ENCODE results near the gene SI. TPM values are rescaled to one million over a fixed set of nuclear protein-coding genes. Genes with fewer than 3 reads are reported as not detected.

Gene SI
- total RNA-seq, result not detected

DNA sequence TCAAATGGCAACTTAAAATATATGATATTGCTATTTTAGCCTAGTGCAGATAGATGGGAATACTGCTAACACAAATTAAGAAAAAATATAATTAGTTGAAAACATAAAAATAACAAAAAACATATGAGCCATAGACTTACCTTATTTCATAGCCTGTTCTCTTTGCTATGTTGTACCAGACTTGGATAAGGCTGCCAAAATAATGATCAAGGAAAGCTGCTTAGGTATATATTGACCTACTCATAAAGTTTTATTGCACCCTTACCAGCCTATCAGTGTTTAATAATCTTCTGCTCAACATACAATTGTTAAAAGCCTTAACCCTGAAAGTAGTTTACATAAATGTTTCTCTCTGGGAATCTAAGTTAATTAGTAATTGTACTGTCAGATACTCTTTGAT, at the start of gene SI:
Gene SI, minus strand, starts transcription at position 204 of the 400 bp plus-strand sequence. CDS start 2,484 bp downstream, outside the sequence.
- Histone ChIP-seq H3K4me1 (ENCODE audit: control insufficient read depth in 1 of 2, low read depth in 2 of 2) (no peaks in the 10 kb centered on the region), H3K9me3 (no peaks in the 10 kb centered on the region), H3K4me3 (no peak within 1 kb of the TSS), H3K27ac (no peak within 1 kb of the TSS), H3K36me3 (no peaks in the 10 kb centered on the region), H3K27me3 (replicated peaks; ENCODE audit: insufficient read depth) (no peaks in the 10 kb centered on the region)
- ATAC-seq (ENCODE audit: insufficient number of reproducible peaks, low FRiP score, low read depth), result no peak
- TF ChIP-seq, protein P1, sequence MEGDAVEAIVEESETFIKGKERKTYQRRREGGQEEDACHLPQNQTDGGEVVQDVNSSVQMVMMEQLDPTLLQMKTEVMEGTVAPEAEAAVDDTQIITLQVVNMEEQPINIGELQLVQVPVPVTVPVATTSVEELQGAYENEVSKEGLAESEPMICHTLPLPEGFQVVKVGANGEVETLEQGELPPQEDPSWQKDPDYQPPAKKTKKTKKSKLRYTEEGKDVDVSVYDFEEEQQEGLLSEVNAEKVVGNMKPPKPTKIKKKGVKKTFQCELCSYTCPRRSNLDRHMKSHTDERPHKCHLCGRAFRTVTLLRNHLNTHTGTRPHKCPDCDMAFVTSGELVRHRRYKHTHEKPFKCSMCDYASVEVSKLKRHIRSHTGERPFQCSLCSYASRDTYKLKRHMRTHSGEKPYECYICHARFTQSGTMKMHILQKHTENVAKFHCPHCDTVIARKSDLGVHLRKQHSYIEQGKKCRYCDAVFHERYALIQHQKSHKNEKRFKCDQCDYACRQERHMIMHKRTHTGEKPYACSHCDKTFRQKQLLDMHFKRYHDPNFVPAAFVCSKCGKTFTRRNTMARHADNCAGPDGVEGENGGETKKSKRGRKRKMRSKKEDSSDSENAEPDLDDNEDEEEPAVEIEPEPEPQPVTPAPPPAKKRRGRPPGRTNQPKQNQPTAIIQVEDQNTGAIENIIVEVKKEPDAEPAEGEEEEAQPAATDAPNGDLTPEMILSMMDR (IDR thresholded peaks at IDR 0.05), result no peak
- DNase-seq (ENCODE audit: low spot score), result no peak

DNA sequence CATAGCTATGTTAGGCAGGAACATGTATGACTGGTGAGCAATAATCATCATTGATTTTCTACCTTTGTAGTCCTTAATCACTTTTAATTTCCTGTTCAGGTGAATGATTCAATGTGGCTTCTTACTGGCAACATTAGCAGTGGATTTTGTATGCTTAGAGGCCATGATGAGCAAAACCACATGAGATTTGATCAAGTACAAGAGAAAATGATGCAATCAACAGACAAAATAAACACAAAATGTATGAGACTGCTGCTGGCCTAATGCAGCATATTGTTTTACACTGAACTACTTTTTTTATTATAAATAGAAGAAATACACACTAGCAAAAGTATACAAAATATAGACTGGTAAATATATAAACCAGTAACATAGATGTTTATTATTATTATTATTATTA, 47.5 kb upstream of the SI start:
- H3K4me1 ChIP-seq (ENCODE audit: control insufficient read depth in 1 of 2, low read depth in 2 of 2), result no peaks in the 10 kb centered on the region
- TF ChIP-seq, protein P1 (IDR thresholded peaks at IDR 0.05), result no peak

DNA sequence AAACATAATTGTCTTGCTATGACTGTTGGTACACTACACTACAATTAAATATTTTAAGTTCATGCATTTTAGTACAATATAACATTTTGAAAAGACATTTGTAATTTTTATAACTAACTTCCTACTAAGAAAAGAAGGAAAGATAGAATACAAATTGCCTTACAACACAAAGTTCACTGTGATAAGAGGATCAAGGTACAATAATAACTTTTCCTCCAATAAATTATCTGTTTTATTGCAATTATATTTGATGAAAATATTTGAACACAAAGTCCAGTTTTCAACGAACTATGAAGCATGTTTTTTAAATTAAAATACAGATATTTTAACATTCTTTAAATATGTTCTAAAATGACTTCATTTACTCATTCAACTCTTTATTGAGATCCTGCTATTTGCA, 33.1 kb upstream of the SI start:
- Histone ChIP-seq H3K36me3 (no peaks in the 10 kb centered on the region), H3K4me3 (no peak overlapping the region), H3K27me3 (replicated peaks; ENCODE audit: insufficient read depth) (no peaks in the 10 kb centered on the region), H3K9me3 (no peaks in the 10 kb centered on the region), H3K27ac (no peak overlapping the region), H3K4me1 (ENCODE audit: control insufficient read depth in 1 of 2, low read depth in 2 of 2) (no peaks in the 10 kb centered on the region)
- TF ChIP-seq, protein P1 (IDR thresholded peaks at IDR 0.05), result no peak
- DNase-seq (ENCODE audit: low spot score), result no peak
- ATAC-seq (ENCODE audit: insufficient number of reproducible peaks, low FRiP score, low read depth), result no peak

More for the DNA sequence above, 47.5 kb upstream of the SI start:
- DNase-seq (ENCODE audit: low spot score), result no peak
- Histone ChIP-seq H3K27ac (no peak overlapping the region), H3K9me3 (no peaks in the 10 kb centered on the region), H3K36me3 (no peaks in the 10 kb centered on the region), H3K4me3 (no peak overlapping the region), H3K27me3 (replicated peaks; ENCODE audit: insufficient read depth) (no peaks in the 10 kb centered on the region)
- no peak for ATAC-seq (ENCODE audit: insufficient number of reproducible peaks, low FRiP score, low read depth)

DNA sequence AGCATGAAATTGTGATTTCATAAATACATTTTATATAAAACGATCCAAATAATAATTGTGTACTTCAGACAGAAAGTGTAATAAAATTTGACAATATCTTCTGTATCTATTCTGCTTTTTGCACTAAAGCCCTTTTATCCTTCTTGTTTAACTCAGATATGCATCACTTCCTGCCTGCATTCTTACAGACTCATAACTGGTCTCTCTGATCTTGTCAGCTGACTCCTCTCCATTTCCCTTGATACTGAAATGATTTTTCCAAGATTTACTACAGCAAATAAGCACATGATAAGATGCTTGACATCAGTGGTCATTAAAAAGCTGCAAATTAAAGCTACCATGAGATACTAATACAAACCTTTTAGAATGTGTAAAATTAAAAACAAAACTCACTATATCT, 25.3 kb upstream of the SI start:
- TF ChIP-seq, protein P1 (IDR thresholded peaks at IDR 0.05), result no peak
- Histone ChIP-seq H3K27ac (no peak overlapping the region), H3K36me3 (no peaks in the 10 kb centered on the region), H3K4me3 (no peak overlapping the region), H3K4me1 (ENCODE audit: control insufficient read depth in 1 of 2, low read depth in 2 of 2) (no peaks in the 10 kb centered on the region), H3K9me3 (no peaks in the 10 kb centered on the region), H3K27me3 (replicated peaks; ENCODE audit: insufficient read depth) (no peaks in the 10 kb centered on the region)
- DNase-seq (ENCODE audit: low spot score) (no peak), ATAC-seq (ENCODE audit: insufficient number of reproducible peaks, low FRiP score, low read depth) (no peak)

DNA sequence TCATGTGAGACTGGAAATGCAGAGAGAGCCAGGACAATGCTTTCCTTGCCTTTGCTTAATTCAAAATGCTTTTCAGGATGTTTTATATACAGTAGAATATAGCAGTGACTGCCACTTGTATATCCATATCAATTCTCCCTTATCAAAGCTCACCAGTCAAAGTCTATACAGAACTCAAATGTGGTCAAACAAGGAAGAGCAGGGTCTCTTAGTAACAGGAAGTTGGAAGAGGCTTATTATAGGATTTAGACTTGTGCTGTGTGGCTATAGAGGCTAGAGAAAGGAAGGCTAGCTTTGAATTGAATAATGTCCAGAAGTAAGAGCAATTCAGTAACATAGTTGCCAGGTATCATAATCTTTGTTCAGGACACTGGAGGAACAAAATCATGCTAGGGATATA, 4.4 kb upstream of the SI start:
- Histone ChIP-seq H3K36me3 (no peaks in the 10 kb centered on the region), H3K9me3 (no peaks in the 10 kb centered on the region), H3K27me3 (replicated peaks; ENCODE audit: insufficient read depth) (no peaks in the 10 kb centered on the region), H3K4me3 (no peak overlapping the region), H3K4me1 (ENCODE audit: control insufficient read depth in 1 of 2, low read depth in 2 of 2) (no peaks in the 10 kb centered on the region), H3K27ac (no peak overlapping the region)
- TF ChIP-seq, protein P1 (IDR thresholded peaks at IDR 0.05), result no peak
- ATAC-seq (ENCODE audit: insufficient number of reproducible peaks, low FRiP score, low read depth) (no peak), DNase-seq (ENCODE audit: low spot score) (no peak)

Measured in thoracic aorta (tissue), 2 donors.